CD4-positive, alpha-beta T cell treated with Interleukin-6 for 4 hours (primary cell): ENCODE data around the gene TFB1M.
"Not testable (repeated sequence)": the region's sequence is repeated elsewhere in the genome, so short reads cannot be mapped to it uniquely, and the experiment has no call there.

Experiments
- DNase-seq: peaks from one replicate; pipeline ENCODE4 v3.0.0-alpha.2; 2020; ENCODE audit warnings: mixed read lengths

Gene TFB1M

DNA sequence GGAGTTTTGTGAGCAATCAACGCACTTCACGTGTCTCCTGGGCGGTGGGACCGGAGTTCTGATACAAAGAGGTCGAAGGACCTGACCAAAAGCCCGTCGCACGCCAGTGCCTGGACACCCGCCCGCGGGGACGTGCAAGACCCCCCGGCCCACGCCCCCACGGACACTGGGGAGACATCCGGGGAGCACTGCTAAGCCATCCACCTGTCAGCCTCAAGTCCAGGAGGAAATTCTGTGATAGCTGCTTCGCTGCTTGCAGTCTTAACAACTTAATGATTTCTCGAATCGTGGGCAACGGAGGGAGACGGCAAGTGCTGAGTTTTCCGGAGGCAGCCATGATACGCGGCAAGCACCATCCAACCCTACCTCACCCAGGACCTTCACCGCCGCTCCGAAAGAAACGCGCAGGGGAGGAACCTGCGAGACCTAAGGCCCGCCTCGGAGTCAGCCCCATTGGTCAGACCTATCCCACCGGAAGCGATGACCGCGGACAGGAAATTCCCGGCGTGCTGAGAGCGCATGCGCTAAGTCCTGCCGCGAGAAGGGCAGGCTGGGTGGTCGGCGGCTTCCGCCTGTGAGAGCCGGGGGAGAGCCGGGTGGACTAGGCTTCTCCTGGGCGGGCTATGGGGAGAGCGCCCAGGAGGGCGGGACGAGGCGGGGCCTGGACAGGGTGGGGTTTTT is at the start of gene TFB1M:
Gene TFB1M, minus strand, starts transcription at position 393 of the 681 bp plus-strand sequence. Its CDS starts 56 bp downstream, at position 337.
- DNase-seq, result peak; percentile 98

DNA sequence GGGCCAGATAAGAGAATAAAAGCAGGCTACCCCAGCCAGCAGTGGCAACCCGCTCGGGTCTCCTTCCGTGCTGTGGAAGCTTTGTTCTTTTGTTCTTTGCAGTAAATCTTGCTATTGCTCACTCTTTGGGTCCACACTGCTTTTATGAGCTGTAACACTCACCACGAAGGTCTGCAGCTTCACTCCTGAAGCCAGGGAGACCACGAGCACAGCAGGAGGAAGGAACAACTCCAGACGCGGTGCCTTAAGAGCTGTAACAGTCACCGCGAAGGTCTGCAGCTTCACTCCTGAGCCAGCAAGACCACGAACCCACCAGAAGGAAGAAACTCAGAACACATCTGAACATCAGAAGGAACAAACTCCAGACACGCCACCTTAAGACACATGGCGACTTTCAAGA is 49.7 kb upstream of the TFB1M start:
- DNase-seq, result not testable (repeated sequence)

DNA sequence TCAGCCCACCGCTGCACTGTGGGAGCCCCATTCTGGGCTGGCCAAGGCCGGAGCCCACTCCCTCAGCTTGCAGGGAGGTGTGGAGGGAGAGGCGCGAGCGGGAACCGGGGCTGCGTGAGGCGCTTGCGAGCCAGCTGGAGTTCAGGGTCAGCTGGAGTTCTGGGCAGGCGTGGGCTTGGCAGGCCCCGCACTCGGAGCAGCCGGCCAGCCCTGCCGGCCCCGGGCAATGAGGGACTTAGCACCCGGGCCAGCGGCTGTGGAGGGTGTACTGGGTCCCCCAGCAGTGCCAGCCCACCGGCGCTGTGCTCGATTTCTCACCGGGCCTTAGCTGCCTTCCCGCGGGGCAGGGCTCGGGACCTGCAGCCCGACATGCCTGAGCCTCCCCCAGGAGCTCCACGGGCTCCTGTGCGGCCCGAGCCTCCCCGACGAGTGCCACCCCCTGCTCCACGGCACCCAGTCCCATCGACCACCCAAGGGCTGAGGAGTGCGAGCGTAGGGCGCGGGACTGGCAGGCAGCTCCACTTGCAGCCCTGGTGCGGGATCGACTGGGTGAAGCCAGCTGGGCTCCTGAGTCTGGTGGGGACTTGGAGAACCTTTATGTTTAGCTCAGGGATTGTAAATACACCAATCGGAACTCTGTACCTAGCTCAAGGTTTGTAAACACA is 48.8 kb upstream of the TFB1M start:
- DNase-seq, result not testable (repeated sequence)

- DNase-seq, result no peak
Measured at GRCh38 chr6:155354167-155354566, 39.9 kb upstream of the TFB1M start.

GRCh38 chr6:155352811-155353210 is 38.5 kb upstream of the TFB1M start:
- no peak for DNase-seq

DNA sequence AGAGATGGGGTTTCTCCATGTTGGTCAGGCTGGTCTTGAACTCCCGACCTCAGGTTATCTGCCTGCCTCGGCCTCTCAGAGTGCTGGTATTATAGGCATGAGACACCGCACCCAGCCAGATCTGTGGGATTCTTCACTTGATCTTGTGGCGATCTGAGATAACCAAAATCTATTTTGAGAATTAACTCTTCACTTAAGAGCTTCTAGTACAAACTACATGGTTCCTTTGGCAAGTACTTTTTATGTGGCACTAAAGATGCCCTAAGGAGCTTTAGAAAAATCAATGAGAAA is 37.8 kb upstream of the TFB1M start:
- no peak for DNase-seq

- no peak for DNase-seq
Measured at GRCh38 chr6:155351273-155352129, 37.2 kb upstream of the TFB1M start.

DNA sequence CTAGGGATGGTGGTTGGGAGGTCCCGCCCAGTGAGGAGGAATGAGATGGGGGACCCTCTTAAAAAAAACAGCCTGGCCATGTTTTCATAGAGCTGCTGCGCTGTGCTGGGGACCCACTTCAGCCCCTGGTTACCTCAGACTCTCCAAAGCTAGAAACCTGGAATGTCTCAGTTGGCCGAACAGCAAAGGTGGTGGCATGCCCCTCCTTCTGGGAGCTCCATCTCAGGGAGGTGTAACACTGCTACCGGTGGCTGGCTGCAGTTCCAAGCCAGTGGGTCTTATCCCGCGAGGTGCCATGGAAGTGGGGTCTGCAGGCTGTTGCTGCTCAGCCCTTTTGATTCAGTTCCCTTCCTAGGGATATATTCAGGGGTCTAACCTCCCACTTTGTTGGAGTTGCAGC is 35.7 kb upstream of the TFB1M start:
- DNase-seq, result no peak

GRCh38 chr6:155349129-155349528 is 34.8 kb upstream of the TFB1M start:
- DNase-seq, result no peak

DNA sequence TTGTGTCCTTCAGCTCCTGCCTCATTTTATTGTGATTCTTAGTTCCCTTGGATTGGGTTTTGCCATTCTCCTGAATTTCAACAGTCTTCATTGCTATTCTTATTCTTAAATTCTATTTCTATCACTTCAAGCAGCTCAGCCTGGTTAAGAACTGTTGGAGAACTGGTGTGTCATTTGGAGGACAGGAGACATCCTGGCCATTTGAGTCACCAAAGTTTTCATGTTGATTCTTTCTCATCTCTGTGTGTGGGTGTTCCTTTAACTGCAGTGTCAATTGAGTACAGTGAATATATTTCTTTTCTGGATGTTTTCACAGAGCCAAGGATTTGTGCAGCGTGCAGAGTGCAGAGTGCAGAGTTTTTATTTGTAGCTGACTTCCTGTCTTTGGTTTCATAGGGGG is 33.5 kb upstream of the TFB1M start:
- no peak for DNase-seq

DNA sequence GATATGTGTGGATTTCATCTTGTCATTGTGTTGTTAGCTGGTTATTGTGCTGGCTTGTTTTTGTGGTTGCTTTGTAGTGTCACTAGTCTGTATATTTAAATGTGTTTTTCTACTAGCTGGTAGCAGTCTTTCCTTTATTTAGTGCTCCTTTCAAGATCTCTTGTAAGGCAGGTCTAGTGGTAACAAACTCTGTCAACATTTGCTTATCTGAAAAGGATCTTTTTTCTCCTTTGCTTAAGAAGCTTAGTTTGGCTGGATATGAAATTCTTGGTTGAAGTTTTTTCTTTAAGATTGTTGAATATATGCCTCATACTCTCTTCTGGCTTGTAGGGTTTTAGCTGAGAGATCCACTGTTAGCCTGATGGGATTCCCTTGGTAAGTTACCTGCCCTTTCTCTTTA is 32.7 kb upstream of the TFB1M start:
- DNase-seq, result no peak

DNA sequence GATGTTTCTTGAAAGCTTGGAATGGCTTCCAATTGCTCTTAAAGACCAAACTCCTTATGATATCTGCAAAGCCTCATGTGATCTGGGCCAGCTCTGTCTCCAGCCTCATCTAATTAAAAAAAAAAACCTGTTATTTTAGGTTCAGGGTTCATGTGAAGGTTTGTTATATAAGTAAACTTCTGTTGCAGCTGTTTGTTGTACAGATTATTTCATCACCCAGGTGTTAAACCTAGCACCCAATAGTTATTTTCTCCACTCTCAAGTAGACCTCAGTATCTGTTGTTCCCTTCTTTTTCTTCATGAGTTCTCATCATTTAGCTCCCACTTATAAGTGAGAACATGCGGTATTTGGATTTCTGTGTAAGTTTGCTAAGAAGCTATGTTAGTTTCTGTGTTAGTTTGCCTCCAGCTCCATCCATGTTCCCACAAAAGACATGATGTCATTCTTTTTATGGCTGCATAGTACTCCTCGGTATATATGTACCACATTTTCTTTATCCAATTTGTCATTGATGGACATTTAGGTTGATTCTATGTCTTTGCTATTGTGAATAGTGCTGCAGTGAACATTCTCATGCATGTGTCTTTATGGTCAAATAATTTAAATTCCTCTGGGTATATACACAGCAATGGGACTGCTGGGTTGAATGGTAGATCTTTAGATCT is 30.2 kb upstream of the TFB1M start:
- no peak for DNase-seq

GRCh38 chr6:155341130-155341828 is 27.0 kb upstream of the TFB1M start:
- no peak for DNase-seq

DNA sequence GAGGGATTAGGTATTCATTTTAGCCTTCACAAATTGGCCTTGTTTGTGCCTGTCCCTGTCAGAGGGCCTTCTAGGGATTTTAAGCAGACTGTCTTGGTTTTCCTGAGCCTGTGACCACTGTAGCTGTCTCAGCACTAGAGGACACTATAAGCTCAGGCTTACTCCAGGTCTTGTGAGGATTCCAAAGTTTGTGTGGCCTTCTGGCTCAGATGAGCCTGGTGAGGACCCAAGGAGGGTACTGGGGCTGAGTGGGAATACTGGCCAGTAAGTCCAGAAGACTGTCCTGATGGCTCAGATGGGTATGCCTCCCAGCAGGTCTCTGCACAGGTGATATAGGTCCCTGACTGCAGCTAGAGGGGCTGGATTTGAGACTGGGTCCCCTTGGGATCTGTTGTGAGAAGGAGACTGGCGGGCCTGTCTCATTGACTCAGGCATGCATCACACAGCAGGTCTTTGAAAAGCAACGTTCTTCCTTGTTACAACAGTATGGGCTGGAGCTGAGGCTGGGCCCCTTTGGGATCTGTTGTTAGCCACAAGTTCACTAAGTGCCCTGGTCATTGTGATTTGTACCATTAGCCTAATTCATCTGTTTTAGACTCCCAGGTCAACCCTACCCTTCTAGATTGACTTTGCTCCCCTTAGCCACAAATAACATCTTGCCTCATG is 26.3 kb upstream of the TFB1M start:
- DNase-seq, result no peak

GRCh38 chr6:155339929-155340328 is 25.6 kb upstream of the TFB1M start:
- not testable (repeated sequence) for DNase-seq

GRCh38 chr6:155338237-155338636 is 24.0 kb upstream of the TFB1M start:
- not testable (repeated sequence) for DNase-seq

DNA sequence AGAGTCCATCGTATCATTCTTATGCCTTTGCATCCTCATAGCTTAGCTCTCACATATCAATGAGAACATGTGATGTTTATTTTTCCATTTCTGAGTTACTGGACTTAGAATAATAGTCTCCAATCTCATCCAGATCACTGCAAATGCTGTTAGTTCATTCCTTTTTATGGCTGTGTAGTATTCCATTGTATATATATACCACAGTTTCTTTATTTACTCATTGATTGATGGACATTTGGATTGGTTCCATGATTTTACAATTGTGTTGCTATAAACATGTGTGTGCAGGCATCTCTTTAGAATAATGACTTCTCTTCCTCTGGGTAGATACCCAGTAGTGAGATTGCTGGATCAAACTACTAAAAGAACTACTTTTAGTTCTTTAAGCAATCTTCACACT is 21.0 kb upstream of the TFB1M start:
- DNase-seq, result no peak

DNA sequence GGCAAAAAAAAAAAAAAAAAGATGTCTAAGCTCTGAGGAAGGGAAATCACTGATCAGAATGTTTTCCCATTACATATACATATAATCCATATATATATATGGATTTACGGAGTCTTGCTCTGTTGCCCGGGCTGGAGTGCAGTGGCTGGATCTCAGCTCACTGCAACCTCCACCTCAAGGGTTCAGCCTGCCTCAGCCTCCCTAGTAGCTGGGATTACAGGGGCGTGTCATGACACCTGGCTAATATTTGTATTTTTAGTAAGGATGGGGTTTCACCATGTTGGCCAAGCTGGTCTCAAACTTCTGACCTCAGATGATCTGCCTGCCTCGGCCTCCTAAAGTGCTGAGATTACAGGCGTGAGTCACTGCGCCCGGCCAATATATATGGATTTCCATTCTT is 19.8 kb upstream of the TFB1M start:
- not testable (repeated sequence) for DNase-seq

GRCh38 chr6:155333414-155333813 is 19.1 kb upstream of the TFB1M start:
- DNase-seq, result peak; percentile 7

DNA sequence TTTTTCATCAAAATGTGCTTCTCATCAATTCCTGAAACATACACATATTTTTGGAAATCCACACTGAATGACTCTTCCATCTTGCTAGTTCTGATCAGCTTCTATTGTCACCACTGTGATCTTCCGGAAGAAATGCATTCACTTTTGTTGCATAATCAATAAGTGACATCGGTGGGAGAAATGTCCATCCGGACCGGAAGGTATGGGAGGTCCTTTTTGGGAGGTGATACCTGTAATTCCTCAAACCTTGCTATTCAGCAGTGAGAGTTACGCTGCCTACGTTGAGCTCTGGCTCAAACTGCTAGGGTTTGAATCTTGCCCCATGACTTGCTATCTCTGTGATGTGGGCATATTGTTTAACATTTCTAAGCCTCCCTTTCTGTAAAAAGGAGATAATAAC is 16.6 kb upstream of the TFB1M start:
- no peak for DNase-seq

DNA sequence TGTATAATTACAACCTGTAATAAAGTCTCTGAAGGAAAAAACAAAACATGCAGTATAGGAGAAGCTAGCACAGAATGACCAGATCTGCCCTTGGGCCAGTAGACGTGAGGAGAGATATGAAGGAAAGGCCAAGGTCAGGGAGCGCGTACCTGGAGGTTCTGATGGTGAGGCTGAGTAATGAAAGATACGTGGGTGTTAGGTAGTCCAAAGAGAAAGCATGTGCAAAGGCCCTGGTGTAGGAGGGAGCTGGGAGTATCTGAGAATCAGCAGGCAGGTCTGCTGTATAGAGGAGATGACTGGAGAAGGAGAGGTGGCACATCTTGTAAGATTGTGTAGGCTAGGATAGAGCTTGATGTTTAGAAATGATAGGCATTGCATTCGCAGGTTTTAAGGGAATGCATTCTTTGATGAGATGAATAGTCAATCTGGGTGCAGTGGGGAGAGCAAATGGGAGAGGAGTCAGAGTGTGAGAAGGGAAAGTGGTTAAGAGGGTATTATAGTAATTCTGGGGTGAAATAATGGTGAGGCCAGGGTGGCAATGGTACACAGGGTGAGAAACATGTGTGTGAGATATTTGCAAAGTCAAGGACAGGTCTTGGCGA is 15.9 kb upstream of the TFB1M start:
- DNase-seq, result no peak
